Stomach smooth muscle (tissue), 2 donors: Measurements from ENCODE around the gene MED15.
"Not testable (repeated sequence)": the region's sequence is repeated elsewhere in the genome, so short reads cannot be mapped to it uniquely, and the experiment has no call there.

Source experiments
- H3K27ac ChIP-seq: one replicate; pipeline ENCODE4 v1.7.0; 2013; ENCODE audit warnings: mild to moderate bottlenecking, low read length, inconsistent platforms
- H3K27me3 ChIP-seq, 2 donors: one replicate each; pipeline ENCODE4 v1.7.0; 2013; ENCODE audit warnings: low read length in 2 of 2; ENCODE audit not compliant: insufficient read depth in 2 of 2, control insufficient read depth in 1 of 2
- H3K36me3 ChIP-seq, 2 donors: one replicate each; pipeline ENCODE4 v1.7.0; 2013; ENCODE audit warnings: low read length in 2 of 2; ENCODE audit not compliant: control insufficient read depth in 2 of 2, insufficient read depth in 2 of 2
- H3K4me1 ChIP-seq: one replicate; pipeline ENCODE4 v1.7.0; 2013; ENCODE audit warnings: low read length; ENCODE audit not compliant: control insufficient read depth, insufficient read depth
- H3K4me3 ChIP-seq, 2 donors: one replicate each; pipeline ENCODE4 v1.7.0; 2013; ENCODE audit warnings: low read length in 2 of 2
- H3K9ac ChIP-seq, 2 donors: one replicate each; pipeline ENCODE4 v1.7.0; 2013; ENCODE audit warnings: low read length in 2 of 2, mild to moderate bottlenecking in 1 of 2
- H3K9me3 ChIP-seq, 2 donors: one replicate each; pipeline ENCODE4 v1.7.0; 2013; ENCODE audit warnings: low read length in 2 of 2; ENCODE audit not compliant: control insufficient read depth in 2 of 2
- donor health status: healthy.
- donor health status: Pancreatic carcinoma.

Gene MED15

DNA sequence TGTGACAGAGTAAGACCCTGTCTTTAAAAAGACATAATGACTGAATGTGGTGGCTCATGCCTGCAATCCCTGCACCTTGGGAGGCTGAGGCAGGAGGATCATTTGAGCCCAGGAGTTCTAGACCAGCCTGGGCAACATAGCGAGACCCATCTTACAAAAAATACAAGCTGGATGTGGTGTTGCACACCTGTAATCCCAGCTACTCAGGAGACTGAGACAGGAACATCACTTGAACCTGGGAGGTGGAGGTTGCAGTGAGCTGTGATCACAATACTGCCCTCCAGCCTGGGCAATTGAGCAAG is 112.4 kb downstream of the MED15 start:
- H3K27ac ChIP-seq, H3K4me3 ChIP-seq, H3K36me3 ChIP-seq, H3K9ac ChIP-seq, H3K27me3 ChIP-seq, H3K9me3 ChIP-seq, H3K4me1 ChIP-seq: not testable (repeated sequence)

DNA sequence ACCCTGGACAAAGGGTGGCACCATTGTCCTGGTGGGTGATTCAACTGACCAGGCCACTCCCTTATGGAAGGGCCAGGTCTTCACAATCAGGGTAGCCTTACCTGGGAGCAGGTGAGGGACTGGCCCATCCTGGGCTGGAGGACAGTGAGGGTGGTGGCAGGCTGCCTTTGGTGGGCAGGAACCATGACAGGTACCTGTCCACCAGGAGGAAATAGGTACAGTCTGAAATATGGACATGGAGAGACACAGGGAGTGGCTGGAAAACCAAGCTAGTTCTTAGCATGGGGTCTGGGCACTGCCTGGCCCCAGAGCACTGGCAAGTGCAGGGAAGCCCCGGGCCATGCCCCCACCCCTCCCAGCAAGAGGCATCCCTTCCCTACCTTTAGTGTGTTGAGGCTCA is 113.8 kb downstream of the MED15 start:
- no peak overlapping the region for H3K9ac ChIP-seq
- no peaks in the 10 kb centered on the region for H3K4me1 ChIP-seq
- no peak overlapping the region for H3K4me3 ChIP-seq
- no peaks in the 10 kb centered on the region for H3K9me3 ChIP-seq
- no peak overlapping the region for H3K27ac ChIP-seq
- H3K36me3 ChIP-seq, result no peaks in the 10 kb centered on the region
- no peaks in the 10 kb centered on the region for H3K27me3 ChIP-seq

DNA sequence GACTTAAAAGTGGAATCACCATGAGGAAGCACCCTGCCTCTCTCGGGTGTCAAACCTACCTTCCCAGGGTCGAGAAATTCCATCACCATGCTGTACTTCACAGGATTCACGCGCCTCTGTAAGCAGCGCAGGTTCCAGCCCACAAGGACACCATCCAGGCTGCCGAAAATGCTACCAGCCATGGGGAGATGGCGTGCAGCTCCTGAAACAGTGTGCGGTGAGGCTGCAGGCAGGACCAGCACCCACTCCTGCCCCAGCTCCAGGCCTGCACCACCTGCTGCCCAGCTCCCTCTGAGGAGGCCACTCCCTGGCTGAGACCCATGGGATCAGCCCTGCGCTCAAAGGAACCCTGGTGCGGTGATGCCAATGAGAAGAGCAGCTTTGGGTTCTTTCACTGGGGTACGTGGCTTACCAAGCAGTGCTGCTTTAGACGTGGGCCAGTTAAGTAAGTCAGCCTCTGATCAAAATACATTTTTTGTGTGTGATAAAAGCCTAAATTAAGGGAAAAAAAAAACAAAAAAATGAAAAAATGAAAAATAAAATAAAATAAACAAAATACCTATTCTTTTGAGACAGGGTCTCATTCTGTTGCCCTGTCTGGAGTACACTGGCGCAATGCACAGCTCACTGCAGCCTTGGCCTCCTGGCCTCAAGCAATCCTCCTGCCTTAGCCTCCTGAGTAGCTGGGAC is 115.4 kb downstream of the MED15 start:
- Histone ChIP-seq H3K27me3 (no peaks in the 10 kb centered on the region), H3K36me3 (no peaks in the 10 kb centered on the region), H3K27ac (no peak overlapping the region), H3K4me1 (no peaks in the 10 kb centered on the region), H3K9ac (no peak overlapping the region), H3K4me3 (no peak overlapping the region), H3K9me3 (no peaks in the 10 kb centered on the region)

DNA sequence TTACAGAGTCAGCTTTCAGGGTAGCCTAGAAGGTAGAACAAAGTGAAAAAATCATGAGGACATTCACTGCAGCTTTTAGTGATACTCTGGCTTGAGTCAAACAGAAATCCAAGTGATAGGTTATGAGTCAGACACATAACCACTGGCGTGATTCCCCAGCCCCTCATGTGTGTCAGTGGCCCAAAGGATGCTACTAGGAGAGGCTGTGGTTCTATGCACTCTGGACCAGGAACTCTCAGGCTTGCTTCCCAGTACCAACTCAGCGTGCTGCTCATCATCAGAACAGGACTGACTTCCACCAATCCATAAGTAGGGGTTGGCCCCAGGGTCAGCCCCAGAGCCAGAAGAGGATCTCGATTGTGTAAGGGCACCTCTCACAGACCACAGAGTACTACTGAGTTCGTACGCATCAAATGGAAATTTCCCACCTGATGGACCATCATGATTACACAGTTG is 116.8 kb downstream of the MED15 start:
- H3K9me3 ChIP-seq, result no peaks in the 10 kb centered on the region

DNA sequence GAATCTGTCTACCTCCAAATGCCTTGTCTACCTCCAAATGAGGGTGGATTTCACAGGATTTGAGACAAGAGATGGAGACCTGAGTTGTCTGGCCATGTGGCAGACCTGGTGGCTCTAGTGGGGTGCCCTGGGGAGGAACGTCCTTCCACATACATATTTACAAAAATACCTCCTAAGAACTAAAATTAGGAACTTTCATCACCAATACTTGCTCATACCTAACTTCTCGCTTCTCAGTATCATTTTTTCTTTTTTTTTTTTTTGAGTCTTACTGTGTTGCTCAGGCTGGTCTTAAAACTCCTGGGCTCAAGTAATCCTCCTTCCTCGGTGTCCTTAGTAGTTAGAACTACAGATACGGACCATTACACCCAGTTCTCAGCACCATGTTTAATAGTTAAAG is 117.9 kb downstream of the MED15 start:
- Histone ChIP-seq H3K9me3 (no peaks in the 10 kb centered on the region), H3K9ac (no peak overlapping the region), H3K27ac (no peak overlapping the region), H3K27me3 (peaks cover 0 to 3% of the 10 kb centered on the region in 2 donors), H3K4me3 (no peak overlapping the region), H3K36me3 (no peaks in the 10 kb centered on the region), H3K4me1 (no peaks in the 10 kb centered on the region)

More for the DNA sequence above, 116.8 kb downstream of the MED15 start:
- peaks cover 0 to 3% of the 10 kb centered on the region in 2 donors for H3K27me3 ChIP-seq
- H3K36me3 ChIP-seq, result no peaks in the 10 kb centered on the region
- no peak overlapping the region for H3K27ac ChIP-seq
- H3K9ac ChIP-seq, result no peak overlapping the region
- H3K4me3 ChIP-seq, result no peak overlapping the region
- no peaks in the 10 kb centered on the region for H3K4me1 ChIP-seq

DNA sequence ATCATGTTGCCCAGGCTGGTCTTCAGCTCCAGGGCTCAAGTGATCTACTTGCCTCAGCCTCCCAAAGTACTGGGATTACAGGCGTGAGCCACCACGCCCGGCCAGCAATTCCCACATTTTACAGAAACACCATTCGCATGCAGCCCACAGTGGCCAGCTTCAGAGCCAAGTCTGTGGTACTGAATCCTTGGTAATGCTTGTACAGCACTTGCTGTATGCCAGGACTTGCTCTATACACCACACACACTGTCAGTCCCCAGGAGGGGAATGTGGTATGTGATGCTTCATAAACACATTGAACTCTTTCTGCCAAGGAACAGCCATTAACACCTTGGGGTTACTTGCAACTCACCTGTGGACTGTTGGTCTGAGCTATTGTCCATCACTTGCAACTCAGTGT is 119.4 kb downstream of the MED15 start:
- Histone ChIP-seq H3K36me3 (no peaks in the 10 kb centered on the region), H3K9me3 (no peaks in the 10 kb centered on the region), H3K4me3 (no peak overlapping the region), H3K9ac (no peak overlapping the region), H3K4me1 (no peaks in the 10 kb centered on the region), H3K27me3 (peaks cover 0 to 3% of the 10 kb centered on the region in 2 donors), H3K27ac (no peak overlapping the region)

DNA sequence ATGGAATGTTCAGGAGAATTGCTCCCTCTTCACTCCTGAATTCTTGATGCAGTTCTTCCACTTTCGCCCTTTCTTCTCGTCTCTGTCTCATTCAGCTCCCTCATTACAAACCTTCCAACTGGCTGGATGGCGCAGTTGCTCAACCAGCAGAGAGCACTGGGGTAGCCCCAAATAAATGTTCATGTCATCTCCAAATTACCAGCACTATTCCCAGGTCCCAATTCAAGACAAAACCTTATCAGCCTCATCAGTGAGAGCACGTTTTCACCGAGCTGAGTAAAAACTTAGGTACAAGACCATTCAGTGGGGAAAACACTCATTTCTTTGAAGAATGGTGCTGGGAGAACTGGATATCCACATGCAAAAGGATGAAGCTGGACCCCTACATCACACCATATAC is 120.0 kb downstream of the MED15 start:
- H3K27me3 ChIP-seq, result peaks cover 0 to 3% of the 10 kb centered on the region in 2 donors
- H3K9ac ChIP-seq, result no peak overlapping the region
- H3K4me3 ChIP-seq, result no peak overlapping the region
- H3K4me1 ChIP-seq, result no peaks in the 10 kb centered on the region
- H3K9me3 ChIP-seq, result no peaks in the 10 kb centered on the region
- no peaks in the 10 kb centered on the region for H3K36me3 ChIP-seq
- H3K27ac ChIP-seq, result no peak overlapping the region

DNA sequence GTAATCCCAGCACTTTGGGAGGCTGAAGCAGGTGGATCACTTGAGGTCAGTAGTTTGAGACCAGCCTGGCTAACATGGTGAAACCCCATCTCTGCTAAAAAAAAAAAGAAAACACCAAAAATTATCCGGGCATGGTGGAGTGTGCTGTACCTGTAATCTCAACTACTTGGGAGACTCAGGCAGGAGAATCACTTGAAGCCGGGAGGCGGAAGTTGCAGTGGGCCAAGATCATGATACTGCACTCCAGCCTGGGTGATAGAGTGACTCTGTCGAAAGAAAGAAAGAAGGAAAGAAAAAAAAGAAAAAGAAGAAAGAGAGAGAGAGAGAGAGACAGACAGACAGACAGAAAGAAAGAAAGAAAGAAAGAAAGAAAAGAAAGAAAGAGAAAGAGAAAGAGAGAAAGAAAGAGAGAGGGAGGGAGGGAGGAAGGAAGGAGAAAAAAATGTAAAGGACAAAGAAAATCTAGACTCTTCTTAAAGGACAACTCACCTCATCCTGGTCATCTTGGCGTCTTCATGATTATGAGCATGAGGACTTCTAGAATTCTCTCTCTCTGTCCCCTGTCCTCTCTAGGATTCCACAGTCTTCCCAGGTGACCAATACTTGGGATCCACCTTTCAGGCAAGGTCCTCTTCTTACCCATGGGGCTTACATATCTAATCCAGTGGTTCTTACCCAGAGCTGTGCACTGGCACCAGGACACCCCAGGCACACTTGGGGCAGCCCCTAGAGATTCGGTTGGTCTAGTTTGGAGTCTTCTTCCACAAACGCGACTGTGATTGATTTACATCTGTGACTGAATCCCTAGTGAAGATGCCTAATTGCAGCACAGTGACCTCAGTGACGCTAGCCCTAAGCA is 120.9 kb downstream of the MED15 start:
- no peaks in the 10 kb centered on the region for H3K36me3 ChIP-seq
- no peak overlapping the region for H3K27ac ChIP-seq
- H3K4me3 ChIP-seq, result no peak overlapping the region
- H3K27me3 ChIP-seq, result peaks cover 0 to 3% of the 10 kb centered on the region in 2 donors
- H3K9me3 ChIP-seq, result no peaks in the 10 kb centered on the region
- no peaks in the 10 kb centered on the region for H3K4me1 ChIP-seq
- no peak overlapping the region for H3K9ac ChIP-seq

DNA sequence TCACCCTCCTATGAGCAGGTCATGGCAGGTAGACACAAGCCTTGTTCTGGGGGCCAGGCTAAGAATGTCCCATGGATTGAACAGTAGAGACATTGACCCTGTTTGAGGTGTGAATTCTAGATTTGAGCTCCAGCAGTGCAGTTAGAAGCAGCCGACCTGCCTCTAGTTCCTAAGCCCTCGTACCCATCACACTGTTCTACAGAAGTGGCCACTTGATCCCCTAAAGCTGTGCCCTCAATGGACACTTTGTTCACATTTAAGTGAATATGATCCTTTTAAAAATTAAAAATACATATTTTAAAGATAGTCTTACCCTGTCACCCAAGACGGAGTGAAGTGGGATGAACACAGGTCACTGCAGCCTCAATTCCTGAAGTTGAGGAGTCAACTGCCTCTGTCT is 122.0 kb downstream of the MED15 start:
- Histone ChIP-seq H3K27ac (no peak overlapping the region), H3K27me3 (peaks cover 0 to 4% of the 10 kb centered on the region in 2 donors), H3K9me3 (no peaks in the 10 kb centered on the region), H3K4me3 (no peak overlapping the region), H3K36me3 (no peaks in the 10 kb centered on the region), H3K9ac (no peak overlapping the region), H3K4me1 (no peaks in the 10 kb centered on the region)

DNA sequence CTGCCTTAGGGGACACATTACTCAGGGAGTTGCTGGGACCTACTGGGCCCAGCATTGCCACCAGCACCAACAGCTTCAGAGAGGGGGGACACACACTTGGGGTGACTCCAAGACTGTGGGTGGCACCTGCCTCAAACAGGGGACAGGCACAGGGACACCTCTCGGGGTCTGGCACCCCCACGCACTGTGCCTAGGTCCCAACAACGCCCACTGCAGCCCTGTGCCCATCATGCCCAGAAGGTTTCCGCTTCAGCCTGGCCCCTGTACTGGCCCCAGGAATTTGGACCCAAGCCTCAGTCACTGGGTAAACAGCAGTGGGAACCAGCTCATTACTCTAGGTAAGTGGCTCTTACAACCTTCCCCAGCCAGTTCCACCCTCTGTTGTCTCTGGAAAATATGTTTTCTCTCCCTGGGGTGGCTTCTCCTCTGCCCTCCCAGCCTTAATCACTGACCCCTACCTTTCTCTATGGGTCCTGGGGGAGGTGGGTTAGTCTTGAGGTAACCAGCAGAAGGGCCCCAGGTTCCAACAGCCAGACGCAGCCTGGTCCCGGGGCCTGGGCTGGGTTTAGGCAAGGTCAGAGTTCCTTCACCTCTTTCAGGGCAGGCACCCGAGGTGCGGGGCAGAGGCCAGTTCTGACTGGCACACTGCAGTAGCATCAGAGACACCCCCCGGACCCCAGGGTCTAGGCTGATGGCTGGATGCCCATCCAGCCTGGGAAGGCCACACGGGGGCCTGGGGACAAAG is 123.6 kb downstream of the MED15 start:
- H3K9ac ChIP-seq, result no peak overlapping the region
- H3K4me3 ChIP-seq, result no peak overlapping the region
- H3K9me3 ChIP-seq, result no peaks in the 10 kb centered on the region
- peaks cover 3 to 11% of the 10 kb centered on the region in 2 donors for H3K27me3 ChIP-seq
- no peak overlapping the region for H3K27ac ChIP-seq
- H3K36me3 ChIP-seq, result no peaks in the 10 kb centered on the region
- no peaks in the 10 kb centered on the region for H3K4me1 ChIP-seq
